Measurements from ENCODE around the gene UBR4. TPM values are rescaled to one million over a fixed set of nuclear protein-coding genes. Genes with fewer than 3 reads are reported as not detected.

UBR4 gene
- total RNA-seq, 1 experiment from 2014 or later, result 131 TPM

- Histone ChIP-seq H3K18ac (ENCODE audit: insufficient read length, low read depth, low read length) (no peak overlapping the region), H2AFZ (ENCODE audit: low read length) (no peak overlapping the region), H3K79me1 (ENCODE audit: insufficient read depth, low read depth, low read length, poor library complexity, severe bottlenecking) (peaks cover 3% of the 10 kb centered on the region), H3K4ac (ENCODE audit: low read depth, low read length) (no peak overlapping the region), H3T11ph (ENCODE audit: low read length) (no peak overlapping the region), H4K91ac (ENCODE audit: insufficient read length, low read depth, low read length) (no peak overlapping the region), H4K5ac (ENCODE audit: insufficient read length, low read depth, low read length) (no peak overlapping the region), H2BK20ac (ENCODE audit: low read depth, low read length, poor library complexity, severe bottlenecking) (no peak overlapping the region), H3K79me2 (ENCODE audit: insufficient read depth, low read length) (no peaks in the 10 kb centered on the region), H4K20me1 (ENCODE audit: control insufficient read depth, insufficient read depth, insufficient read length) (no peaks in the 10 kb centered on the region), H2AK5ac (ENCODE audit: insufficient read length, low read length) (no peak overlapping the region), H3K4me2 (ENCODE audit: insufficient read depth, insufficient read length, low read length) (no peak overlapping the region), H3K27ac (ENCODE audit: insufficient read length, low read depth, low read length) (no peak overlapping the region), H3K23ac (ENCODE audit: insufficient read length, low read depth, low read length) (no peak overlapping the region), H2BK120ac (ENCODE audit: low read depth, low read length, poor library complexity, severe bottlenecking) (no peak overlapping the region), H4K8ac (replicated peaks; ENCODE audit: insufficient read length, low read depth, low read length) (no peak overlapping the region), H3K27me3 (ENCODE audit: insufficient read depth, low read length) (no peaks in the 10 kb centered on the region), H2BK12ac (ENCODE audit: insufficient read length, low read depth, low read length) (no peak overlapping the region), H3K14ac (ENCODE audit: insufficient read depth, low read length) (no peak overlapping the region), H2BK5ac (ENCODE audit: insufficient read length, low read length) (no peak overlapping the region), H3K9ac (ENCODE audit: extremely low read depth, insufficient read length, low read length) (no peak overlapping the region), H3K4me1 (ENCODE audit: insufficient read depth, low read length) (no peaks in the 10 kb centered on the region; the same call in 1 of the 2 replicates), H3K23me2 (ENCODE audit: insufficient read length, low read depth, low read length, poor library complexity, severe bottlenecking) (no peaks in the 10 kb centered on the region), H2BK15ac (ENCODE audit: low read depth, low read length) (no peak overlapping the region), H3K9me3 (ENCODE audit: control insufficient read depth, low read depth, low read length) (no peaks in the 10 kb centered on the region), H3K56ac (ENCODE audit: insufficient read length, low read depth, low read length) (no peak overlapping the region)
- H3K27ac Mint-ChIP-seq, result peak overlapping the region in 2 of 3 experiments; percentile 0 to 23; a peak in 4 of 7 replicates
- DNase-seq, result no peak
- no peaks in the 10 kb centered on the region for H3K9me3 Mint-ChIP-seq
- H3K36me3 Mint-ChIP-seq (ENCODE audit: insufficient read depth in 1 of 3, low read depth in 3 of 3), result peaks cover 50 to 80% (median 70%) of the 10 kb centered on the region in 3 experiments; a peak in 6 of 7 replicates
- no peaks in the 10 kb centered on the region for H3K27me3 Mint-ChIP-seq (ENCODE audit: low read depth)
- no CpG with 5 or more reads among the region's 4 CpGs for WGBS (ENCODE audit: extremely low coverage, insufficient read length, low lambda C conversion rate)
- H3K4me1 Mint-ChIP-seq, result peaks cover 11% of the 10 kb centered on the region in 2 experiments
- TF ChIP-seq CTCF (conservative IDR thresholded peaks at IDR 0.05), result no peak
- no peak overlapping the region for H3K4me3 Mint-ChIP-seq
Measured at GRCh38 chr1:19190468-19190867, 19.6 kb downstream of the UBR4 start.
